ENCODE data around the gene HOXA2.

GRCh38 chr7:27108390-27109127, 6.1 kb upstream of the HOXA2 start:
- TF ChIP-seq, protein P1, sequence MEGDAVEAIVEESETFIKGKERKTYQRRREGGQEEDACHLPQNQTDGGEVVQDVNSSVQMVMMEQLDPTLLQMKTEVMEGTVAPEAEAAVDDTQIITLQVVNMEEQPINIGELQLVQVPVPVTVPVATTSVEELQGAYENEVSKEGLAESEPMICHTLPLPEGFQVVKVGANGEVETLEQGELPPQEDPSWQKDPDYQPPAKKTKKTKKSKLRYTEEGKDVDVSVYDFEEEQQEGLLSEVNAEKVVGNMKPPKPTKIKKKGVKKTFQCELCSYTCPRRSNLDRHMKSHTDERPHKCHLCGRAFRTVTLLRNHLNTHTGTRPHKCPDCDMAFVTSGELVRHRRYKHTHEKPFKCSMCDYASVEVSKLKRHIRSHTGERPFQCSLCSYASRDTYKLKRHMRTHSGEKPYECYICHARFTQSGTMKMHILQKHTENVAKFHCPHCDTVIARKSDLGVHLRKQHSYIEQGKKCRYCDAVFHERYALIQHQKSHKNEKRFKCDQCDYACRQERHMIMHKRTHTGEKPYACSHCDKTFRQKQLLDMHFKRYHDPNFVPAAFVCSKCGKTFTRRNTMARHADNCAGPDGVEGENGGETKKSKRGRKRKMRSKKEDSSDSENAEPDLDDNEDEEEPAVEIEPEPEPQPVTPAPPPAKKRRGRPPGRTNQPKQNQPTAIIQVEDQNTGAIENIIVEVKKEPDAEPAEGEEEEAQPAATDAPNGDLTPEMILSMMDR (IDR thresholded peaks at IDR 0.05) = peak in 1 of 6 experiments; percentile 5
- peak in 1 of 2 donors; percentile 50 for TF ChIP-seq POLR2A (IDR thresholded peaks at IDR 0.05)

Data from Peyer's patch (tissue), 4 donors.